Activated T-helper 1 cell treated with Interleukin-2 at 50 U/mL for 16 hours (primary cell): ENCODE results near the gene NHEJ1.

ENCODE experiments used
- DNase-seq: peaks from one replicate; pipeline ENCODE4 v3.0.0-alpha.2; 2020; ENCODE audit warnings: low read depth

NHEJ1 gene

DNA sequence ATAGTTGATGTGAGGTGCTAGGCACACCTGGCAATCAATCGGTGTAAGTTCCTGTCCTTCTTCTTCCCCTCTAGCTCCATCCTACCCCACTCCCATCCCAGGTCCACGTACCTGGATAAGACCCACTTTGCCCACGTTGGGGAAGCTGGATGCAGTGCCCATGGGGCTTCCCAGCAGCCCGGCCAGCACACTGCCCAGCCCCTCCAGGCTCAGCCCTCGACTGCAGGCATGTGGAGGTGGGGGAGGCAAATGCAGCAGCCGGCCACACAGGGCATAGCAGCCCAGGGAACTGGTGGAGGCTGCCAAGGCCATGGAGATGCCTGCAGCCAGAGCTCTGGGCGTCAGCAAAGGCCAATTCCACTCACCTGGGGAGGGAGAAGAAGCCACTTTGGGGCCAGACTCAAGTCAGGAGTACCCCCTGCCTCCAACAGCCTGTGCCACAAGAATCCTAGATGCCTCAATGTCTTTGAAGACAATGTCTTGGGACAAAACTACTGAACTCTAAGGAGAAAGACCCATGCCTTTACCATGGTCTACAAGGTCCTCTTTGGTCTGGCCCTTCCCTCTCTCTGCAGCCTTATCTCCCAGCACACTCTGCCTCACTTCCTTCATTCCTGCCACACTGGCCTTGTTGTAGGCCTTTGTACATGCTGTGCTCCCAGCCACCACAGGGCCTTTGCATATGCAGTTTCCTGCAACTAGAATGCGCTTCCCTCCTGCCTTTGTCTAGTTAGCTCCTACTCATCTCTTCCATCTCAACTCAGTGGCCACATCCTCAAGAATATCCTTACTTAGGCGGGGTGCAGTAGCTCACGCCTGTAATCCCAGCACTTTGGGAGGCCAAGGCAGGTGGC is 4.7 kb upstream of the NHEJ1 start:
- DNase-seq = no peak

DNA sequence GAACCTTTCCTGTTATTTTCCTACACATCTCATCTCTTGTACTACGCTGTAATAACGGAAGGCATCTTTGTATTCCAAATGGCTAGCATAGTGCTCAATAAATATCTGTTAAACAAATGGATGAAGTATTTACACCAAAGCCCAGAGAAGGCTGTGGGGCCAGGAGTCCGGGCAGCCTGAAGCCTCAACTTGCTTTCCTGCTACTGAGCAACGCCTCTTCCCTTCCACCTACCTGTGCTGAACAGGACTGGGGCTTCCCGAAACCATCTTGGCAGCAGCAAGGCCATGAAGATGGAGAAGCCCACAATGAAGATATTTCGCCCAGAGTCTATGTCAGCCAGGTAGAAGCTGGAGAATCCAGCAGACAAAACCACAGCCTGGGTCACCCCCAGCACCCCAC is 2.5 kb upstream of the NHEJ1 start:
- no peak for DNase-seq

DNA sequence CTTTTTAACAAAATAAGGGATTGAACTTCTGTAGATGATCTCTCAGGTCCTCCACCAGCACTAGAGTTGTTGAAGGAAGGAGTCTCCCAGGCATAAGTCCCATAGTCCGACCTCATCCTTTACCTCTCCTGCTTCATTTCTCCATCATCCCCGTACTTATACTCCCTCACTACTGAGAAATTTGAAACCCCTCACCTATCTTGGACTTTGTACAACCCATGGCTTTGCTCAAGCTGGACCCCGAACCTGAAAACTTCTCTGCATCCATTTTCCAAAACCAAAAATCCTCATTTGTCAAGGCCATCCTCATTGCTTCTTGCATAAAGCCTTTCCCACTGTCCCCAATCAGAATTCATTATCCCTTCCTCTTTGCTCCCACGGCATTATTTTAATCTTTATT is 482 bp upstream of the NHEJ1 start:
- no peak for DNase-seq

DNA sequence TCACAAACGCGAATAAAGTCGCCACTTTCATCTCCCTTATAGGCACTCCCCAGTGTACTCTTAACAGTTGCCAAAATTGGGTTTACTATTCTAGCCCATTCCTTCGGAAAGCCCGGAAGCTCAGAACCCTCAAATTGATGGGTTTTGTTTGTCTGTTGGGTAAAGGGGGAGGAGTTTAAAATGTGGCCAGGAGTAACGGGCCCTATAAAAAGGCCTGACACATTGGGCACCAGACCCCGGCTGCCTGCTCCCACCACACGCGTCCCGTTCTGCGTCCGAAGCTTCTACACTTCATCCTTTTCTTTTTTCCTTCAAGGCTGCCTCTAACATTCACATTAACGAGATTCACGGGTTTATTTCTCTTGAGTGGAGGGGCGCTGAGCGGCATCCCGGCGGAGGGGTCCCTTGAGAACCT is 837 bp downstream of the NHEJ1 start:
- no peak for DNase-seq

DNA sequence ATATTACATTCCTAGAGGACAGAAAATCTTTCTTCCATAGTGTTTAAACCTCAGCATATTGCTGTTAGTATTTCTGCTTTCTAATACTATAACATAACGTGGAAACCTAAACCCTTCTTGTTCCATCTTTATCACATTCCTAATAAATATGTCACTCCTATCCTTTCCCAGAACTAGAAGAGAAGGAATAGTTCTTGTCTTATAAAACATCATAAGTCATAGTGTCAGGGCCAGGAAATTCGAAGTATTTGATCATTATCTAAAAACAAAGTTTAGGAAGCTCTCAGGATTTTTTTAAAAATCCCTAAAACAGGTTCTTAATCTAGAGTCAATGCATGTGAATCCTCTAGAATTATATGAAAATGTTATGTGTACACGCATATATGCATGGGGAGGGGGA is 2.0 kb downstream of the NHEJ1 start:
- DNase-seq = no peak

DNA sequence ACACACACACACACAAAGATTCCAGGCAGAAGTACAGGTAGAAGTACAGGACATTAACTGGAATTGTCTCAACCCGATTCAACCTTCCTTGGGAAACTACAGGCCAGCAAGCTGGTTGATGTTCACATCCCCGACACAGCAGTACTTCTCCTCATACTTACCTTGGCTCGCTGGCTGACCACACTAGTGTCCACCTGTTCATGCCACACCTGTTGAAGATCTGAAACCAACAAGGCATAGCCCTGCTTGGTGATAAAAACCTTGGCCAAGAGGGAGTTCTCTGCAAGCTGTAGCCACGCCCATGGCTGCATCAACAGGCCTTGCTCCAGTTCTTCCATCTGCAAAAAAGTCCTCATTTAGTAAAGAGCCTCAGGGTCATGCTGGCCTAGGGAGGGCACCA is 2.6 kb downstream of the NHEJ1 start:
- DNase-seq = no peak

DNA sequence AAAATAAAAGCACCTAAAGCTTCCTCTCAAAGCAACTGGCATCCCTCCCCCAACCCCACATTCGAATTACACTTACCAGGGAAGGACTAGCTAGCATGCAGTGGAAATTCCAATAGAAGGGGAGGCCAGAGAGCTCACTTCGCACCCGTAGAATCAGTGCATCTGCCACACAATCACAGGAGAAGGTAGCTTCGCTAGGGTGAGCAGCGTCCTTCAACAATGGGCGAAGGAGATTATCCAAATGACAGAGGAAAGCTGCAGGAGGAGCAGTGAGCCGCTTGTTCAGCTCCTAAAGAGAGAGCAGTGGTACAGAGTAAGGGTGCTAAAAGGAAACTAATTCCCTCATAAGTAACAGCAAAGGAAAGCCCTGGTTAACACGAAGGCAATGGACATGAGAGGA is 3.2 kb downstream of the NHEJ1 start:
- no peak for DNase-seq

DNA sequence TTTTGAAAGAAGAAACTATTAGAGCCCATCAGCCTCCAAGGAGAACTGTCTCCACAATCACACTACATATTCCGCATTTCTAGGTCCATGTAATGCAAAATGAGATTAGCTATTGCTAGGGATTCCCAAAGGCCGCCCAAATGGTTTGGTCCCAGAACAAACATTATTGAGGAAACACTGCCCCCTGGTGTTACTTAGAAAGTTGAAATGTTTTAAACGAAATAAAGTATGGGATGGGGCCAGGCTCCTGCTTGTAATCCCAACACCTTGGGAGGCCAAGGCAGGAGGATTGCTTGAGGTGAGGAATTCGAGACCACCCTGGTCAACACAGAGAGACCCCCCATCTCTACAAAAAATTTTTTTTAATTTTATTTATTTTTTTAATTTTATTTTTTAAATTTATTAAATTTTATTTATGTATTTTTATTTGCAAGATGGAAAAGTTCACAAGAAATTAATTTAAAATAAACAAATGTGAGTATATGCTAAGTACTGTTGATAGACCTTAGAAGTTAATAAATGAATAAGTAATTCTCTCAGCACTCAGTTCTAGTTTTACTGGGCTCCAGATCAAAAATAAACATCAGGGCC is 5.5 kb downstream of the NHEJ1 start:
- DNase-seq = no peak

DNA sequence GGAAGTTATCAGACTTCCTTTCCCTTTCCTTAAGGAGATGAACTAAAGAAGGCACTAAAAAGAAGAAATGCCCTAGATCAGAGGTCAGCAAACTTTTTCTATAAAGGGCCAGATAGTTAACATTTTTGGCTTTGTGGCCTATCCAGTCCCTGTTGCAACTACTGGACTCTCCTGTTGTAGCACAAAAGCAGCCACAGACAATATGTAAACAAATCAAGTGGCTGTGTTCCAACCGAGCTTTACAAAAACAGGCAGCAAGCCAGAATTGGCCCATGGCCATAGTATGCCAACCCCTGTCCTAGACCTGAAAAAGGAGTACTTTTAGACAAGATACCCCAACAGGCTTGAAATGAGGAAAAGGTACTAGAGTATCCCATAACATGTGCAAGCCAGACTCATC is 10.9 kb downstream of the NHEJ1 start:
- DNase-seq = no peak

DNA sequence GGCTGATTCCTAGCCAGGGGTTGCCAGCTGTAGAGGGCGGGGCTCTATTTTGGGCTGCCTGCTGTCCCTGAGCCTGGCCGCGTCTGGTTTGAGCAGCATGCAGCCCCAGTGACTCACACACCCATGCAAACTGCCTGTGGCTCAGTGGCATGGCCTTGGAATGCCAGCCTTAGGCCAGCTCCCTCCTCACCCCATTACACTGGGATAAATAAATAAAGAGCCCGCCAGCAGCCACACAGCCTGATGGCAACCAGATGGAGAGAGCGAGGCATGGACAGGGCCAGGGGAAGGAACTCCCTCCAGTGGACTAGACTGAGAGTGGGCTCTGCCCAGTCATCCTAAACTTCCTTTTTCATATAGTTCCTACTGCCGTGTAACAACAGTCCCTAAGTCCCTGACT is 18.3 kb downstream of the NHEJ1 start:
- DNase-seq = no peak

DNA sequence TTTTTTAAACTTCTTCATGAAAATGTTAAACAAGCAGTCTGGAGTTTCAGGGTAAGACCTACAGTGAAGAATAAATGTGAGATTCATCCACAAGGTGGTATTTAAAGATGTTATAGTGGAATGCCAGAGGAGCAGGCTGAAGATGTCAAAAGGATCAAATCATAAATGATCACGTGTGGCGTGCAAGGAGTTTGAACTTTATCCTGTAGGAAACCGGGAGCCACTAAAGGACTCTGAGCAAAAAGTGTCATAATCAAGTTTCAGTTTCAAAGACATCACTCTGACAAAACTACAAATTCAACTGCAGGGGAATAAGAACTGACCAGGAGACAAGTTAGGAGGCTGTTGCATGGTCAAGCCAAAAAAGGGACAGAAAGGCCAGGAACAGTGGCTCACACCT is 19.9 kb downstream of the NHEJ1 start:
- DNase-seq = no peak

DNA sequence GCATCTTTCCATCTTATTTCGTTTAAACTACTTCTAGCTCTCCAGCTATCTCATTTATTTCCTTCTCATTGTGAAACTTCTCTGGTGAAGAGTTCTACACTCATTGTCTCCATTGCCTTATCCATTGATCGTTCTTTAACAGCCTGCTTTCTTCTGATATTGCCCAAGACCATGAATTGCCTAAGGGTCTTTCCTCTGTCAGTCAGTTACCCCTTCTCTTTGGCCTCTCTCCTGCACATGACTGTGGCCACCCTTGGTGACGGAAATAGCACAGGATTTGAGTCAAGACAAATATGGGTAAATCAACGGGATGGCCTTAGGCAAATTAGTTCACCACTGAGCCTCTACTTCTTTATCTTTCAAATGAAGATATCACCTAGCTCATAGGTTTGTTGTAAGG is 26.6 kb downstream of the NHEJ1 start:
- DNase-seq = no peak

DNA sequence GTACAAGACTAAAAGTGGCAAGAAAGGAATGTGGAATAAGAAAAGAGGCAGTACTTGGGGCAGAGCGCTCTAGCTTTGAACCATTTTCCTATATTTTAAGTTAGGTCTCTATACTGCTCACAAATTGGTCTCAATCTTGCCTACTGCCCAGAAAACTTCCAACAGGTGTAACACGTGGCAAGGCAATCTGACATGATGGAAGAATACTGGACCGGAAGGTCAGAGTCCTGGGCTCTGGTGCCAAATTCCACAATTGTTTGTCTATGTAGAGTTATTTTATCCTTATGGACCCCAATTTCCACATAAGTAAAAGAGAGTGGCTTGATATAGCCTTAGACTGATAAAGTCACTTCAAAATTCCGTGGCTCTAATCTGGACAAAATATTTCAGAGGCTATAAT is 28.9 kb downstream of the NHEJ1 start:
- no peak for DNase-seq

DNA sequence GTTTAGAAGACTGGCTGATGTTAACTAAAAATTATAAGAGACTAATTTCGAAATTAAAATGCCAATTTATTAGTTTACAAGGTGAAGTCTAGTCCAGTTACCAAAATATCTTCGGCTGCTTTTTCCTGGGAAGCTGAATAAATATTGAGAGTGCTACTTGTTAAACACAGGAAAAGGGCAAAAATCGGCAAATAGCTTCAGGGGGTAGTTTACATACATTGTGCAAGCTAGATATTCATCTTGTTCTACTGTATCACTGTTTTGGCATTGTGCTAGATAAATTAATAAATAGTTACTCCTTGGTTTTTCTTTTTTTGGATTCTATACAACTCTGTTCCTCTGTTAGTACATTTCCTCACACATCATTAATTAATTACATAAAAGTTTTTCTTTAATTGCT is 29.3 kb downstream of the NHEJ1 start:
- DNase-seq = no peak

DNA sequence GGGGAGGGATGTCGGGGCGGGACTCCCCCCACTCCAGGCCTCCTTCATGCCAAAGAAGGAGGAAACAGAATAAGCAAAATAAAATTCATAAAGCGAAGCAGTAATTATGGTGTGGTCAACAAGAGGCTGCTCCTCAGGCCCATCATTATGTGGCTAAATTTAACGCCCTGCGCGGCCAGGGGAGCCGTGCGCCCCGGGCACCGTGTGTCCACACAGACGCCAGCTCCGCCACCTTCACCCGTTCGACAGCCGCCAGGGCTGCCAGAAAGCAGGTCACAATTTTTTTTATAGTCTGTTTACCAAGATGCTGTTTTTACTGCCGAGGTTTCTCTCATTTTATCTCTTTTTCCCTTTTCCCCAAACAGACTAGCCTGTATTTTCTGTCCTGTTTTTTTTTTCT is 31.0 kb downstream of the NHEJ1 start:
- DNase-seq = no peak

DNA sequence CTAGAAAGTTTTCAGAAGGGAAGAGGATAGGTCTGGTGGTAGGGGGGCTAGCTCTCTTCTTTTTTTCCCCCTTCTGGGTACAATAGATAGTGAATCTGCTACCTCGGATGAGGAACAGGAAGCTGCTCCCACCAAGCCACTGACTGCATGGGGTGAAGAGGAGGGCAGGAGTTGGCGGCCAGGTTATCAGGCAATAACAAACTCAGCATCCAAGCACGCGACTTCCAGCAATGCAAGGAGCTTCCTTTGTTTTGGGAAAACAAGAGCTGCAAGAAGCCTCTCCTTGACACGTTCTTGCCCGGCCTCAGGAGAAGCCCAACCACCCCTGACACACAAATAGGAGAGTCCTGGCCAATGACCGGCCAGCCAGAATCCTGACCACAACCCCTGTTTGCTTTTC is 32.2 kb downstream of the NHEJ1 start:
- no peak for DNase-seq

DNA sequence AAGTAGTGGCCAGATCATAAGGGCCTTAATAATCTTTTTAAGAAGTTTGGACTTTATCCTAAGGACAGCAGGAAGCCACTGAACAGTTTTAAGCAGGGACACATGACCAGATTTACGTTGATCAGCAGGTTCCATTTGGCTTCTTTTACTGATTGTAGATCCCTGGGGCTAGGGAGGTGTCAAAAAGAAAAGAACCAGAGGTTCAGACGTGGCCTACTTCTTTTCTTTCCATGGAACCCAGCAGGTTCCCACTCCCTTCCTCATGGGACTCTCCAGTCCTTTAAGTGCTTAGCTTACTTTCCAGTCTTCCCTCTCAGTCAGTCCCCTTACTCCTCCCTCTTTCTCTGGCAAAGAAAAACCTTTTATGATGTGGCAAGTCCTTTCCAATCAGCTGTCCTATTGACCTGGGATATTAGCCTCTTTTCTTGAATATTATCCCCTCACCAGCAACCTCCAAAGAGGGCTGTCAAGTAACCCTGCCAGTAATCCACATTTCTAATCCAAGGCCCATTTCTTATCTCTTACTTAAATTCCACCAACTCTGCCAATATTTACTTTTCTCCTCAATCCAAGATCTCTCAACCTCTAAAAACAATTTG is 33.5 kb downstream of the NHEJ1 start:
- no peak for DNase-seq

DNA sequence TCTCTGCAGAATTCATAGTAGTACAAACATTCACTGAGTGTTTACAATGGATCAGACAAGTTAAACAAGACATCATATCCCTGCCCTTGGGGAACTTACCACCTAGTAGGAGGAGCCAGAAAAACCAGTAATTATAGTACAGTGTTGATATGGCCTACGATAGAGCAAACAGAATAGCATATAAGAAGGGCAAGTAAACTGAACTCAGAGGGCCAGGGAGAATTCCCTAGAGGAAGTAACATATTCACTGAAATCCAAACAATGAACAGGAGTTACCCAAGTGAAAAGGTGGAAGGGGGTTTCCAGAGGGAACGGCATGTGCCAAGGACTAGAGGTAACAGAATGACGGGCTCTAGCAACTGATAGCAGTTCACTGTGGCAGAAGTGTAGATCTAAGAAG is 34.1 kb downstream of the NHEJ1 start:
- DNase-seq = no peak

DNA sequence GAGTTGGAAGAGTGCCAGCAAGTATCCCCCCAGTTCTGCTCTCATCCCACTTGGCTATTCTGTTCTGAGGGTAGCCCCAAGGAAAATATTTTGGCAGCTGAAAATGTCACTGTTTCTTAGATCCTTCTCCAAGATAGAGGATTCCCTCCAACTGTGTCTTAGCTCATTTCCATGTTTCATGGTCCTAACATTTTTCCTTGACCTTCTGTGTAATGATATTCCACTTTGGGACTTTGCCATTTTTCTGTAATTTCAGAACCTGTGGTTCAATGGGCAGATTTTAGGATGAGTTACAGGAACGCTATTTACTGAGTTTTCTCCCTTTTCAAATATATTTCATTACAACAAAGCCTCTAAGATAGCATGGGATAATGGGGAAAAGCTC is 34.7 kb downstream of the NHEJ1 start:
- DNase-seq = no peak

DNA sequence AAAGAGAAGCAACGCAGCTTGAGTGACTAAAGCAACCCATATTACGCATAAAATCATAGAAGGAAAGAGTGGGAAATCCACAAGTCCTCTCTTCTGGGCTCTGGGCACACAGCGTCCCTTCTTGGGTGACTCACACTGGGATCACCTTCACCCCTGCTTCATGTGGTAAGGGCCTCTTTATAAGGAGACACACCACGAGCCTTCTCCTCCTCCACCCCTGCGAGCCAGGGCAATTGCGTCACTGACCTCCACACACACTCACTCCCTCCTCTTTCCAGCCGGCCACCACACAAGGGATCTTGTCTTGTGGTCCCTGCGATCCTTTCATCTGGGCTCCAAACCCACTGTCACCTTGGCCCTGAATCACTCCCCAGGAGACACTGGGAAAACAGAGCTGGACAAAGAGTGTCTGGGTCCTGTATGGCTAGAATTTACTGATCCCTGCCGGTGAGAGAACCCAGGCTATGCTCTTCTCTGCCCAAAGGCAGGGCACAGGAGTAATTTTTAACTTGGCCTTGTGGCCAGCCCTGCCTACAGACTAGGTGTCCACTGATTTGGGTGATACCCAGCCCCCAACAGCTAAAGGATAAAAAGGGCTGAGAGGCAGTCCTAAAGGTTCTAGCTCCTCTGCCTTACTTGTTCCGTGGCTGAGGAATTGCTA is 35.3 kb downstream of the NHEJ1 start:
- no peak for DNase-seq

DNA sequence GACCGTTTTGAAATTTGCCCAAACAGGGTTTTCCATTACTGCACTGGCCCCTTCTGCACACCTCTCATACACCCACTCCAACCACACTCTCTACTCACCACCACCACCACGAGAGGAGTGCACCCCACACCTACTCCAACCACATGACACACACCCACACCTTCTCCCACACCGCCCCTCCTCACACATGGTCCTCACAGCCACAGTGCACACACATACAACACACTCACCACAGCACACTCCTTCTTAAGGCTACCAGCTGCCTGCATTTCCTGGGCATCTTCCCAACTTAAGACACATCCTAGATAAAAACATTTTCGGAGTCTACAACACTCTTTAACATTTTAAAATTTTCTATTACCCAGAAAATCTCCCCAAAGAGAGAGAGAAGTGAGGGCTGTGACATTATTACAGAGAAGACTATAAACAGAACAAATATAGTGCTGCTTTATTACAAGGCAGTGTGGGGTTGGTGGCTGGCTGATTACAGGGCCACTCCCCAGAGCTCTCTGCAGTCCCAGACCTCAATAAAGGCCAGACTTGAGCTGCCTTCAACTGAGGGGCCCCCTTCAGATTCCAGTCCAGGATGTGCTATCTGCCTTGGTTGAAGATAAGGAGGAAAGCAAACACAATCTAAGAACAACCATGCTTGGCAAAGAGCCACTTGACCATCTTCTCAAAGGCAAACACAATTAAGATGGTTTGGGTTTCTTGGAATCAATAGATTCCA is 36.1 kb downstream of the NHEJ1 start:
- no peak for DNase-seq

DNA sequence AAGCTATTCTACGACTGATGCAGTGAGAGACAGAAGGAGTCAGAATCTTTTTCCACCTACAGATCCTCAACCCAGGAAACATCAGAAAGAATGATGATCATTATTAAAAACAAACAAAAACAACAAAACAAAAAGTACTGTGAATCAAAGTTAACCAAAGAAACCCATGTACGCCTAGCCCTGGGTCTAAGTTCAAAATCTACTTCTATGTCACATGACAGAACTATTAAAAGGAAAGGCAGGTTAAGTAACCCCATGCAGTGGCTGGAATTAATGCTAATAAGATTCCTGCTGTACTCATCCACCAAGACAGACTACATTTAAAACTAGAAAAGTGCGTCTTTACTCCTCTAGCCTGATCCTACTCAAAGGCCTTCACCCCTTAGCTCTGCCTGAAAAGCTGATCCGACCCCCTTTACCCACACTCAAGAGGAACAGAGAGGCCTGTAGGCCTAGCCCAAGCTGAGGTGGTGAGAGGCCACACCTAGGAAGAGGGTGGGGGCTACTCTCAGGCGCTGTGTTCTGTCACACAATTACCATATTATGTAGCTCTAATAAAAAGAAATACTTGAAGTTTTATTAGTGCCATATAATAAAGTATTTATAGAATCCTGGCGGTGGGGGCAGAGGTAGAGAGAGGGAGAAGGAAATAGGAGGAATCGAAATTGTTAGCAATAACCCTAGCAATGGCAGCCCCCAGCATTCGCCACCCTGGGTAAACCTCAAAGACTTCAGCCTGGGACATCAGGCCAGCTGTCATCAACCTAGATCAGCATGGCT is 37.1 kb downstream of the NHEJ1 start:
- no peak for DNase-seq
